Neural cell (in vitro differentiated cells): ENCODE results near the gene DPAGT1. TPM values are rescaled to one million over a fixed set of nuclear protein-coding genes. Genes with fewer than 3 reads are reported as not detected.
A peak's percentile ranks its signal among the peaks of the same experiment; 100 is the strongest.

ENCODE experiments used
- H2AFZ ChIP-seq: fragments of 200-600, 300-800 bp; sonication (generic), shearing (Covaris generic); 2 replicates; pipeline ENCODE4 v1.6.0; 2014; ENCODE audit warnings: low read depth, mild to moderate bottlenecking, antibody characterized with exemption, low read length, moderate library complexity
- H3F3A ChIP-seq: fragments of 200-600 bp; shearing (Covaris generic); 2 replicates; pipeline ENCODE4 v1.6.1; 2016; ENCODE audit warnings: mild to moderate bottlenecking, moderate library complexity, mixed read lengths, antibody characterized with exemption, low read length; ENCODE audit not compliant: insufficient read depth, poor library complexity, severe bottlenecking
- H3K27ac ChIP-seq: fragments of 200-600, 300-800 bp; sonication (generic), shearing (Covaris generic); 2 replicates; pipeline ENCODE4 v1.5.1; 2014; ENCODE audit warnings: mild to moderate bottlenecking, low read length, moderate library complexity
- H3K27me3 ChIP-seq: fragments of 300-800, 200-600 bp; sonication (generic), shearing (Covaris generic); 2 replicates; pipeline ENCODE4 v1.6.0; 2014; ENCODE audit warnings: mild to moderate bottlenecking, low read depth, low read length, moderate library complexity; ENCODE audit not compliant: insufficient read depth
- H3K36me3 ChIP-seq: fragments of 300-800, 200-600 bp; sonication (generic), shearing (Covaris generic); 2 replicates; pipeline ENCODE4 v1.5.1; 2014; ENCODE audit warnings: mild to moderate bottlenecking, antibody characterized with exemption, low read length, moderate library complexity; ENCODE audit not compliant: insufficient read depth
- H3K4me2 ChIP-seq: fragments of 300-800, 200-600 bp; sonication (generic), shearing (Covaris generic); 2 replicates; pipeline ENCODE4 v1.6.0; 2014; ENCODE audit warnings: mild to moderate bottlenecking, low read length
- H3K4me3 ChIP-seq: fragments of 300-800, 200-600 bp; sonication (generic), shearing (Covaris generic); 2 replicates; pipeline ENCODE4 v1.5.1; 2014; ENCODE audit warnings: mild to moderate bottlenecking, low read length, moderate library complexity
- H3K79me2 ChIP-seq: fragments of 200-600 bp; shearing (Covaris generic); replicated peaks from 2 replicates; pipeline ENCODE4 v1.6.0; 2014; ENCODE audit warnings: mild to moderate bottlenecking, low read length, moderate library complexity; ENCODE audit not compliant: insufficient read depth
- H3K9ac ChIP-seq: fragments of 300-800, 200-600 bp; sonication (generic), shearing (Covaris generic); 2 replicates; pipeline ENCODE4 v1.6.1; 2016; ENCODE audit warnings: mild to moderate bottlenecking, low read length, mixed read lengths
- H3K9me2 ChIP-seq: fragments of 200-600 bp; shearing (Covaris generic); 2 replicates; pipeline ENCODE4 v1.6.1; 2016; ENCODE audit warnings: mild to moderate bottlenecking, low read length, mixed read lengths; ENCODE audit not compliant: insufficient read depth
- H3K9me3 ChIP-seq: fragments of 200-600, 300-800 bp; sonication (generic), shearing (Covaris generic); 2 replicates; pipeline ENCODE4 v1.6.1; 2016; ENCODE audit warnings: mild to moderate bottlenecking, mixed run types, low read length, moderate library complexity, mixed read lengths
- H4K20me1 ChIP-seq: fragments of 200-600 bp; shearing (Covaris generic); 2 replicates; pipeline ENCODE4 v1.6.1; 2016; ENCODE audit warnings: mild to moderate bottlenecking, mixed run types; ENCODE audit not compliant: insufficient read depth
- CTCF ChIP-seq: fragments of 450-650 bp; IDR thresholded peaks from 2 replicates; pipeline ENCODE4 v1.5.1; 2014; ENCODE audit warnings: antibody characterized with exemption, mild to moderate bottlenecking, moderate library complexity; ENCODE audit not compliant: poor library complexity, severe bottlenecking
- EP300 ChIP-seq: fragments of 450-650 bp; conservative IDR thresholded peaks from 2 replicates; pipeline ENCODE4 v1.6.1; 2014; ENCODE audit warnings: antibody characterized with exemption, mild to moderate bottlenecking, moderate library complexity; ENCODE audit not compliant: poor library complexity, severe bottlenecking
- POLR2AphosphoS5 ChIP-seq: IDR thresholded peaks from 2 replicates; pipeline ENCODE4 v1.6.1; 2012
- REST ChIP-seq: IDR thresholded peaks from 2 replicates; pipeline ENCODE4 v1.6.1; 2012; ENCODE audit warnings: borderline replicate concordance
- SMC3 ChIP-seq: fragments of 450-650 bp; conservative IDR thresholded peaks from 2 replicates; pipeline ENCODE4 v1.6.1; 2014; ENCODE audit warnings: antibody characterized with exemption, mild to moderate bottlenecking, moderate library complexity; ENCODE audit not compliant: poor library complexity
- TAF1 ChIP-seq: IDR thresholded peaks from 2 replicates; pipeline ENCODE4 v1.6.1; 2012; ENCODE audit warnings: low read depth
- polyA plus RNA-seq: library from polyadenylated mRNA; depleted of rRNA; stranded (reverse); fragments of >200 nt; gene quantifications from 2 replicates; pipeline ENCODE4 v1.2.3, GENCODE V29; 2014

Gene DPAGT1
- polyA plus RNA-seq, 1 donor from 2014 or later = 9.8 TPM

GRCh38 chr11:119100994-119101758 lies 477 bp downstream of the DPAGT1 start:
- peak overlapping the region; percentile 90 for H3K27ac ChIP-seq
- H2AFZ ChIP-seq = peak overlapping the region; percentile 77
- H3K4me3 ChIP-seq = peak overlapping the region; percentile 82

More at GRCh38 chr11:119100994-119101758, 477 bp downstream of the DPAGT1 start:
- H3K9me2 ChIP-seq = no peaks in the 10 kb centered on the region
- no peaks in the 10 kb centered on the region for H3K9me3 ChIP-seq
- no peaks in the 10 kb centered on the region for H3F3A ChIP-seq
- H4K20me1 ChIP-seq = no peaks in the 10 kb centered on the region
- no peaks in the 10 kb centered on the region for H3K79me2 ChIP-seq
- no peaks in the 10 kb centered on the region for H3K36me3 ChIP-seq
- TF ChIP-seq TAF1 (peak; percentile 2), EP300 (no peak), CTCF (peak; percentile 45), REST (no peak), POLR2AphosphoS5 (no peak), SMC3 (no peak)
- peak overlapping the region; percentile 88 for H3K4me2 ChIP-seq
- no peaks in the 10 kb centered on the region for H3K27me3 ChIP-seq
- H3K9ac ChIP-seq = peak overlapping the region; percentile 75
